Ishikawa (cell line): Measurements from ENCODE around the gene CACNG8.

Experiments
- CEBPB ChIP-seq: IDR thresholded peaks from 2 replicates; pipeline ENCODE4 v1.6.1; 2012
- EP300 ChIP-seq: IDR thresholded peaks from 2 replicates; pipeline ENCODE4 v1.6.1; 2012; ENCODE audit warnings: borderline replicate concordance
- NFIC ChIP-seq: IDR thresholded peaks from 2 replicates; pipeline ENCODE4 v1.6.1; 2012
- RAD21 ChIP-seq: IDR thresholded peaks from 2 replicates; pipeline ENCODE4 v1.6.1; 2012; ENCODE audit warnings: low read depth
- TAF1 ChIP-seq: IDR thresholded peaks from 2 replicates; pipeline ENCODE4 v1.6.1; 2012; ENCODE audit warnings: low read depth, mild to moderate bottlenecking
- TEAD4 ChIP-seq: IDR thresholded peaks from 2 replicates; pipeline ENCODE4 v1.6.1; 2012
- YY1 ChIP-seq: IDR thresholded peaks from 2 replicates; pipeline ENCODE4 v1.6.1; 2012; ENCODE audit warnings: low read depth
- TF ChIP-seq, protein P1 (sequence below): IDR thresholded peaks from 2 replicates; pipeline ENCODE4 v1.6.1; 2012
- TF ChIP-seq, protein P2 (sequence below): IDR thresholded peaks from 2 replicates; pipeline ENCODE4 v1.6.1; 2012
- TF ChIP-seq, protein P3 (sequence below): IDR thresholded peaks from 2 replicates; pipeline ENCODE4 v1.6.1; 2012; ENCODE audit warnings: low read depth, mild to moderate bottlenecking

DNA sequence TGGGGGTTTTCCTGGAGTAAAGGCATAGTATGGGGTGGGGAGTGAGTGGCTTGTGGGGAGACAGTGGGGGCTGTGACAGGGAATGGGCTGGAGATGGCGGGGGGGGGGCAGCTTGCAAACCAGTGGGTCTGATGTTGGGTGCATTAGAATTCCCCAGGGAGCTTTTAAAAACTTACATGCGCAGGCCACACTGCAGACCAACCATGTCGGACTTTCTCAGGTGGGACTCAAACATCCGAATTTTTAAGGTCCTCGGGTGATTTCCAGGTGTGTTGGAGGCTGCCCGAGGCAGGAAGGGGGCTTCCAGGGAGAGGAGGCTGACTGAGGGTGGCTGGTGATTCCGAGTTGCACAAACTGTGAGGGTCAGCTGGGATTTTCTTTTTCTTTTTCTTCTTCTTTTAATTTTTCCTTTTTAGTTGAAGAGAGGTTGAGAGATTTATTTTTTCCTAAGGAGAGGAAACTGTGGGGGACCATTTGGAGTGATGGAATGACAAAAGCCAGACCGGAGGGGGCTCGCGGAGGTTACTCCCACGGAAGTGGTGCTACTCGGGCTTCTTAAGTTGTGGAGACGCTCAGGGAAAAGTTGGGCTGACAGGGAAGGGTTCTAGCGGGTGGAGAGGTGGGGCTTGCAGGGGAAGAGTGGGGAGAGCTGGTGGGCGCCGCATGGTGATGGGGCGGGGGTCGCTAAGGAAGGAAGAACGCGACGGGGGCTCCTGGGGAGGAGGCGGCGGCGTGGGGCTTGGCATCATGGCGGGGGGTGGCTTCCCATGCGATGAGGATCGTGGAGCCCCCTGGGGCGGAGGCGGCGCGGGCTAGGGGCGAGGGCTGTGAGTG lies 997 bp upstream of the CACNG8 start:
- TF ChIP-seq, protein P1, sequence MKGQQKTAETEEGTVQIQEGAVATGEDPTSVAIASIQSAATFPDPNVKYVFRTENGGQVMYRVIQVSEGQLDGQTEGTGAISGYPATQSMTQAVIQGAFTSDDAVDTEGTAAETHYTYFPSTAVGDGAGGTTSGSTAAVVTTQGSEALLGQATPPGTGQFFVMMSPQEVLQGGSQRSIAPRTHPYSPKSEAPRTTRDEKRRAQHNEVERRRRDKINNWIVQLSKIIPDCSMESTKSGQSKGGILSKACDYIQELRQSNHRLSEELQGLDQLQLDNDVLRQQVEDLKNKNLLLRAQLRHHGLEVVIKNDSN = no peak
- no peak for TF ChIP-seq TAF1
- no peak for TF ChIP-seq YY1
- no peak for TF ChIP-seq RAD21
- TF ChIP-seq, protein P2, sequence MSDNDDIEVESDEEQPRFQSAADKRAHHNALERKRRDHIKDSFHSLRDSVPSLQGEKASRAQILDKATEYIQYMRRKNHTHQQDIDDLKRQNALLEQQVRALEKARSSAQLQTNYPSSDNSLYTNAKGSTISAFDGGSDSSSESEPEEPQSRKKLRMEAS = no peak
- no peak for TF ChIP-seq EP300
- no peak for TF ChIP-seq TEAD4
- TF ChIP-seq, protein P3, sequence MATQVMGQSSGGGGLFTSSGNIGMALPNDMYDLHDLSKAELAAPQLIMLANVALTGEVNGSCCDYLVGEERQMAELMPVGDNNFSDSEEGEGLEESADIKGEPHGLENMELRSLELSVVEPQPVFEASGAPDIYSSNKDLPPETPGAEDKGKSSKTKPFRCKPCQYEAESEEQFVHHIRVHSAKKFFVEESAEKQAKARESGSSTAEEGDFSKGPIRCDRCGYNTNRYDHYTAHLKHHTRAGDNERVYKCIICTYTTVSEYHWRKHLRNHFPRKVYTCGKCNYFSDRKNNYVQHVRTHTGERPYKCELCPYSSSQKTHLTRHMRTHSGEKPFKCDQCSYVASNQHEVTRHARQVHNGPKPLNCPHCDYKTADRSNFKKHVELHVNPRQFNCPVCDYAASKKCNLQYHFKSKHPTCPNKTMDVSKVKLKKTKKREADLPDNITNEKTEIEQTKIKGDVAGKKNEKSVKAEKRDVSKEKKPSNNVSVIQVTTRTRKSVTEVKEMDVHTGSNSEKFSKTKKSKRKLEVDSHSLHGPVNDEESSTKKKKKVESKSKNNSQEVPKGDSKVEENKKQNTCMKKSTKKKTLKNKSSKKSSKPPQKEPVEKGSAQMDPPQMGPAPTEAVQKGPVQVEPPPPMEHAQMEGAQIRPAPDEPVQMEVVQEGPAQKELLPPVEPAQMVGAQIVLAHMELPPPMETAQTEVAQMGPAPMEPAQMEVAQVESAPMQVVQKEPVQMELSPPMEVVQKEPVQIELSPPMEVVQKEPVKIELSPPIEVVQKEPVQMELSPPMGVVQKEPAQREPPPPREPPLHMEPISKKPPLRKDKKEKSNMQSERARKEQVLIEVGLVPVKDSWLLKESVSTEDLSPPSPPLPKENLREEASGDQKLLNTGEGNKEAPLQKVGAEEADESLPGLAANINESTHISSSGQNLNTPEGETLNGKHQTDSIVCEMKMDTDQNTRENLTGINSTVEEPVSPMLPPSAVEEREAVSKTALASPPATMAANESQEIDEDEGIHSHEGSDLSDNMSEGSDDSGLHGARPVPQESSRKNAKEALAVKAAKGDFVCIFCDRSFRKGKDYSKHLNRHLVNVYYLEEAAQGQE = no peak
- no peak for TF ChIP-seq CEBPB
- no peak for TF ChIP-seq NFIC
